Liver (tissue), 9 donors: ENCODE data around the gene UBR3. TPM values are rescaled to one million over a fixed set of nuclear protein-coding genes. Genes with fewer than 3 reads are reported as not detected.

Experiments
- DNase-seq: peaks from one replicate; pipeline ENCODE4 v3.0.0-alpha.2; 2017; ENCODE audit warnings: low spot score
- H3K27ac ChIP-seq, 2 donors: one replicate each; pipeline ENCODE4 v1.7.0; 2013; ENCODE audit warnings: inconsistent platforms in 2 of 2, low read length in 2 of 2, control low read depth in 1 of 2, low read depth in 1 of 2, mild to moderate bottlenecking in 1 of 2
- H3K27me3 ChIP-seq, 4 donors: one replicate each; pipeline versions ENCODE4 v1.6.1 to v1.7.0; 2013; ENCODE audit warnings: low read length in 3 of 4, inconsistent platforms in 1 of 4, mild to moderate bottlenecking in 1 of 4, moderate library complexity in 1 of 4; ENCODE audit not compliant: control insufficient read depth in 4 of 4, insufficient read depth in 4 of 4
- H3K36me3 ChIP-seq, 4 donors: one replicate each; pipeline versions ENCODE4 v1.6.1 to v1.7.0; 2013; ENCODE audit warnings: low read length in 3 of 4, mild to moderate bottlenecking in 3 of 4, low read depth in 1 of 4, moderate library complexity in 1 of 4; ENCODE audit not compliant: control insufficient read depth in 4 of 4, insufficient read depth in 3 of 4
- H3K4me1 ChIP-seq, 4 donors: one replicate each; pipeline versions ENCODE4 v1.6.1 to v1.7.0; 2013; ENCODE audit warnings: low read length in 3 of 4, mild to moderate bottlenecking in 3 of 4, moderate library complexity in 1 of 4; ENCODE audit not compliant: control insufficient read depth in 4 of 4, insufficient read depth in 4 of 4
- H3K4me3 ChIP-seq, 3 donors: one replicate each; pipeline versions ENCODE4 v1.6.1 to v1.7.0; 2013; ENCODE audit warnings: low read length in 3 of 3, control low read depth in 1 of 3, low read depth in 1 of 3, mild to moderate bottlenecking in 1 of 3
- H3K9ac ChIP-seq, 2 donors: one replicate each; pipeline ENCODE4 v1.7.0; 2013; ENCODE audit warnings: low read length in 2 of 2, mild to moderate bottlenecking in 2 of 2, moderate library complexity in 2 of 2, control low read depth in 1 of 2, low read depth in 1 of 2
- H3K9me3 ChIP-seq, 4 donors: one replicate each; pipeline versions ENCODE4 v1.6.1 to v1.7.0; 2013; ENCODE audit warnings: low read length in 3 of 4; ENCODE audit not compliant: control insufficient read depth in 4 of 4
- ATF3 ChIP-seq: IDR thresholded peaks from 2 replicates; pipeline ENCODE4 v1.6.1; 2016; ENCODE audit warnings: antibody characterized with exemption
- CTCF ChIP-seq: fragments of 150-350 bp; IDR thresholded peaks from 2 replicates; pipeline ENCODE4 v1.5.1; 2017; ENCODE audit warnings: improper control_type of control experiment, low read depth, low read length; ENCODE audit not compliant: missing input control
- EGR1 ChIP-seq, 2 donors: IDR thresholded peaks; 2 replicates each; pipeline ENCODE4 v1.6.1; 2016 to 2018; ENCODE audit warnings: antibody characterized with exemption in 2 of 2, low read depth in 2 of 2
- FOXA1 ChIP-seq: IDR thresholded peaks from 2 replicates; pipeline ENCODE4 v1.6.1; 2016; ENCODE audit warnings: antibody characterized with exemption
- FOXA2 ChIP-seq: IDR thresholded peaks from 2 replicates; pipeline ENCODE4 v1.6.1; 2016; ENCODE audit warnings: antibody characterized with exemption
- GABPA ChIP-seq, 2 donors: IDR thresholded peaks in 1 of 2; conservative IDR thresholded peaks in 1 of 2; 2 replicates each; pipeline ENCODE4 v1.6.1; 2016; ENCODE audit warnings: antibody characterized with exemption in 2 of 2, mild to moderate bottlenecking in 1 of 2, moderate library complexity in 1 of 2
- HNF4A ChIP-seq, 2 donors: conservative IDR thresholded peaks; 2 replicates each; pipeline ENCODE4 v1.6.1; 2016; ENCODE audit warnings: antibody characterized with exemption in 2 of 2, mild to moderate bottlenecking in 2 of 2
- HNF4G ChIP-seq: IDR thresholded peaks from 2 replicates; pipeline ENCODE4 v1.6.1; 2016; ENCODE audit warnings: antibody characterized with exemption
- JUND ChIP-seq, 2 donors: IDR thresholded peaks; 2 replicates each; pipeline ENCODE4 v1.6.1; 2016; ENCODE audit warnings: antibody characterized with exemption in 2 of 2
- MAX ChIP-seq: IDR thresholded peaks from 2 replicates; pipeline ENCODE4 v1.6.1; 2016; ENCODE audit warnings: antibody characterized with exemption
- NR2F2 ChIP-seq: IDR thresholded peaks from 2 replicates; pipeline ENCODE4 v1.6.1; 2016; ENCODE audit warnings: antibody characterized with exemption
- RXRA ChIP-seq, 2 donors: IDR thresholded peaks; 2 replicates each; pipeline ENCODE4 v1.6.1; 2017 to 2018; ENCODE audit warnings: antibody characterized with exemption in 2 of 2, mild to moderate bottlenecking in 1 of 2
- SP1 ChIP-seq: IDR thresholded peaks from 2 replicates; pipeline ENCODE4 v1.6.1; 2018; ENCODE audit warnings: antibody characterized with exemption, mild to moderate bottlenecking
- TAF1 ChIP-seq: conservative IDR thresholded peaks from 2 replicates; pipeline ENCODE4 v1.6.1; 2016; ENCODE audit warnings: antibody characterized with exemption, mild to moderate bottlenecking
- YY1 ChIP-seq: IDR thresholded peaks from 2 replicates; pipeline ENCODE4 v1.6.1; 2016; ENCODE audit warnings: antibody characterized with exemption, mild to moderate bottlenecking
- ZBTB33 ChIP-seq: IDR thresholded peaks from 2 replicates; pipeline ENCODE4 v1.6.1; 2016; ENCODE audit warnings: antibody characterized with exemption
- WGBS: extraction: QIAGEN DNeasy Blood & Tissue Kit; methylation state at CpG from one replicate; pipeline ENCODE4 v1.1.7; 2013; 5-methylcytosine and 5-hydroxymethylcytosine counted together
- polyA plus RNA-seq, 2 donors: library from polyadenylated mRNA; stranded (reverse) in 1 of 2; unstranded in 1 of 2; fragments of 200-250 nt in 1 of 2; fragments of >200 nt in 1 of 2; fragmentation: Nextera tagmentation in 1 of 2; extraction: Ambion mirVana in 1 of 2; gene quantifications; one replicate each; pipeline versions ENCODE4 v1.2.1 to v1.2.3, GENCODE V29; 2013 to 2015
- total RNA-seq, 2 donors: library from RNA; depleted of rRNA; stranded (reverse); fragments of >200 nt; gene quantifications; one replicate each; pipeline ENCODE4 v1.2.3, GENCODE V29; 2014
- donor health status: healthy.
- donor health status: healthy.
- donor health status: healthy.
- donor health status: healthy.
- donor health status: healthy.

Gene UBR3
- total and polyA plus RNA-seq, 4 donors: 8.5 to 69.4 (median 28.4) TPM

- no peak for DNase-seq
- no peak overlapping the region for H3K4me3 ChIP-seq
- H3K4me1 ChIP-seq: no peaks in the 10 kb centered on the region
- no peaks in the 10 kb centered on the region for H3K27me3 ChIP-seq
- peaks cover 0 to 1% (median 0%) of the 10 kb centered on the region in 4 donors for H3K36me3 ChIP-seq
- no peak overlapping the region for H3K27ac ChIP-seq
- no peak for TF ChIP-seq FOXA1
- no peak for TF ChIP-seq YY1
- TF ChIP-seq ZBTB33: no peak
- no peak for TF ChIP-seq EGR1 (IDR thresholded peaks at IDR 0.05; ENCODE audit: low read depth in 2 of 2)
- no peak for TF ChIP-seq HNF4A (conservative IDR thresholded peaks at IDR 0.05)
- TF ChIP-seq TAF1: no peak
- no peak for TF ChIP-seq GABPA (IDR thresholded peaks at IDR 0.05 in 1 of 2, conservative IDR thresholded peaks at IDR 0.05 in 1 of 2)
- no peak for TF ChIP-seq JUND (IDR thresholded peaks at IDR 0.05)
- no peak for TF ChIP-seq NR2F2
- no peak for TF ChIP-seq FOXA2
- TF ChIP-seq RXRA (IDR thresholded peaks at IDR 0.05): no peak
- TF ChIP-seq CTCF: no peak
- no peak for TF ChIP-seq HNF4G
- TF ChIP-seq SP1: no peak
- no peak for TF ChIP-seq ATF3
- no peak for TF ChIP-seq MAX
- 97% methylated on average over 4 of the region's 4 CpGs for WGBS
- H3K9me3 ChIP-seq: no peaks in the 10 kb centered on the region
- no peak overlapping the region for H3K9ac ChIP-seq
Observed at GRCh38 chr2:169859423-169859822, 32.2 kb downstream of the UBR3 start.

GRCh38 chr2:169860149-169860548 lies 32.9 kb downstream of the UBR3 start:
- H3K4me1 ChIP-seq: no peaks in the 10 kb centered on the region

More at GRCh38 chr2:169860149-169860548, 32.9 kb downstream of the UBR3 start:
- Histone ChIP-seq H3K27me3 (no peaks in the 10 kb centered on the region), H3K36me3 (peaks cover 0 to 1% (median 0%) of the 10 kb centered on the region in 4 donors), H3K27ac (no peak overlapping the region), H3K9ac (no peak overlapping the region), H3K9me3 (no peaks in the 10 kb centered on the region), H3K4me3 (no peak overlapping the region)
- 92% methylated on average over 4 of the region's 4 CpGs for WGBS
- no peak for DNase-seq
- TF ChIP-seq EGR1 (IDR thresholded peaks at IDR 0.05; ENCODE audit: low read depth in 2 of 2) (no peak), CTCF (no peak), ZBTB33 (no peak), YY1 (no peak), JUND (IDR thresholded peaks at IDR 0.05) (no peak), ATF3 (no peak), SP1 (no peak)
